Vagina (tissue), 2 donors: ENCODE results near the gene PLCB2.

Experiments
- POLR2A ChIP-seq, 2 donors: fragments of 450-650 bp; IDR thresholded peaks; one replicate each; pipeline ENCODE4 v1.6.1; 2017; ENCODE audit warnings: antibody characterized with exemption in 2 of 2, mild to moderate bottlenecking in 2 of 2, moderate library complexity in 2 of 2
- POLR2AphosphoS5 ChIP-seq, 2 donors: sonication (generic); formaldehyde crosslinking; IDR thresholded peaks; one replicate each; pipeline ENCODE4 v1.9.0; 2017; ENCODE audit warnings: antibody characterized with exemption in 2 of 2, mild to moderate bottlenecking in 2 of 2, low read depth in 1 of 2; ENCODE audit not compliant: insufficient read depth in 1 of 2
- TF ChIP-seq, protein P1 (sequence below), 3 experiments: fragments of 450-650 bp in 2 of 3; fragments of 200-600 bp in 1 of 3; sonication (generic) in 1 of 3; IDR thresholded peaks; one replicate each; pipeline ENCODE4 v1.5.1; 2017 to 2019; ENCODE audit warnings: antibody characterized with exemption in 3 of 3, mild to moderate bottlenecking in 2 of 3, moderate library complexity in 2 of 3

DNA sequence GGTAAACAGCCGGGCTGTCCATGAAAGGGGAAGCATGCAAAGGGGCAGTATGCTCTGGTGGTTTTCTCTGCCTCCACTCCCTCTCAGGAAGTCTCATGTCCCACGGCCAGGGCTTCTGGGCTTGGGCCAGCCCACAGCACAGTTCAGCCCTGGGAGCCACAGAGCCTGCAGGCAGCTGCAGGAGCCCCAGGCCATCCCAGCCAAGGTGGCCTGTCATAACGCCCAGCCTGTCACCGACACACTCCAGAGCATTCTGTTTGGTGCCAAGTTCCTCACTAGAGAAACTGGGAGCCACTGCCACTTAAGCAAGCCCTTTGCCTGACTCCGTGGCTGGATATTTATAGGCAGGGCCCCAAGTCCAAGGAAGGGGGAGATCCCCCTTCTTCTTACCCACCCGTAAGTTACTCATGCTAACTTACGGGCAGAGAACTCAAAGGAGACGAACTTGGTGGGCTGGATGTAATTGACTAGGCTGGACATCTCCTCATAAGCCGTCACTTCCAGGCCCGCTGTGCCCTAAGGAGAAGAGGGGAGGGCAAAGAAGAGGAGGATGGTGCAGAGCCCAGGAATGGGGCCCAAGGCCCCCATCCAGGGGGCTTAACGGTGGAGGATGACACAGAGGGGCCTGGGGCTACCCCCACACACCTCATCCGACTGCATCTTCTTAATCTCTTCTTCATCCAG, 11.7 kb downstream of the PLCB2 start:
- TF ChIP-seq, protein P1, sequence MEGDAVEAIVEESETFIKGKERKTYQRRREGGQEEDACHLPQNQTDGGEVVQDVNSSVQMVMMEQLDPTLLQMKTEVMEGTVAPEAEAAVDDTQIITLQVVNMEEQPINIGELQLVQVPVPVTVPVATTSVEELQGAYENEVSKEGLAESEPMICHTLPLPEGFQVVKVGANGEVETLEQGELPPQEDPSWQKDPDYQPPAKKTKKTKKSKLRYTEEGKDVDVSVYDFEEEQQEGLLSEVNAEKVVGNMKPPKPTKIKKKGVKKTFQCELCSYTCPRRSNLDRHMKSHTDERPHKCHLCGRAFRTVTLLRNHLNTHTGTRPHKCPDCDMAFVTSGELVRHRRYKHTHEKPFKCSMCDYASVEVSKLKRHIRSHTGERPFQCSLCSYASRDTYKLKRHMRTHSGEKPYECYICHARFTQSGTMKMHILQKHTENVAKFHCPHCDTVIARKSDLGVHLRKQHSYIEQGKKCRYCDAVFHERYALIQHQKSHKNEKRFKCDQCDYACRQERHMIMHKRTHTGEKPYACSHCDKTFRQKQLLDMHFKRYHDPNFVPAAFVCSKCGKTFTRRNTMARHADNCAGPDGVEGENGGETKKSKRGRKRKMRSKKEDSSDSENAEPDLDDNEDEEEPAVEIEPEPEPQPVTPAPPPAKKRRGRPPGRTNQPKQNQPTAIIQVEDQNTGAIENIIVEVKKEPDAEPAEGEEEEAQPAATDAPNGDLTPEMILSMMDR (IDR thresholded peaks at IDR 0.05) = no peak
- no peak for TF ChIP-seq POLR2AphosphoS5 (IDR thresholded peaks at IDR 0.05; ENCODE audit: insufficient read depth in 1 of 2, low read depth in 1 of 2)
- no peak for TF ChIP-seq POLR2A (IDR thresholded peaks at IDR 0.05)
